ENCODE data around the gene ITGA1. TPM values are rescaled to one million over a fixed set of nuclear protein-coding genes. Genes with fewer than 3 reads are reported as not detected.

ITGA1 gene
- total RNA-seq, 4 donors from 2014 or later = 29.7 to 126 (median 47.1) TPM

DNA sequence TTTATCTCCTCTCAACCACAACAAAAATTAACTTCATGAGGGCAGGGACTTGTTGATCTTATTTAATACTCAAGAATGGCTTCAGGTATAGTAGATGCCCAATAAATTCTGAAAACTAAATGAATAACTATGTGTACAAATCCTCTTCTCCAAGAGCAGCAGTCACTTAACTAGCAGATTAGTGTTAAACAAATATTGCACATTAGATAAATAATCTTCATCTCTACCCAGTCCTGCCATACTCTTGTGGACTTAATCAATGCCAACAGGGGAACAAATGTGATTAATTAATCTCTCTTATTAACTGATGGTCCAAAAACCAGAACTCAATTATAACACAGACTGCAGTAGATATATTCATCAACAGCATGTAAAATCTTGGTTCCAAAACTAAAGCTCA lies 15.0 kb upstream of the ITGA1 start:
- TF ChIP-seq, protein P1, sequence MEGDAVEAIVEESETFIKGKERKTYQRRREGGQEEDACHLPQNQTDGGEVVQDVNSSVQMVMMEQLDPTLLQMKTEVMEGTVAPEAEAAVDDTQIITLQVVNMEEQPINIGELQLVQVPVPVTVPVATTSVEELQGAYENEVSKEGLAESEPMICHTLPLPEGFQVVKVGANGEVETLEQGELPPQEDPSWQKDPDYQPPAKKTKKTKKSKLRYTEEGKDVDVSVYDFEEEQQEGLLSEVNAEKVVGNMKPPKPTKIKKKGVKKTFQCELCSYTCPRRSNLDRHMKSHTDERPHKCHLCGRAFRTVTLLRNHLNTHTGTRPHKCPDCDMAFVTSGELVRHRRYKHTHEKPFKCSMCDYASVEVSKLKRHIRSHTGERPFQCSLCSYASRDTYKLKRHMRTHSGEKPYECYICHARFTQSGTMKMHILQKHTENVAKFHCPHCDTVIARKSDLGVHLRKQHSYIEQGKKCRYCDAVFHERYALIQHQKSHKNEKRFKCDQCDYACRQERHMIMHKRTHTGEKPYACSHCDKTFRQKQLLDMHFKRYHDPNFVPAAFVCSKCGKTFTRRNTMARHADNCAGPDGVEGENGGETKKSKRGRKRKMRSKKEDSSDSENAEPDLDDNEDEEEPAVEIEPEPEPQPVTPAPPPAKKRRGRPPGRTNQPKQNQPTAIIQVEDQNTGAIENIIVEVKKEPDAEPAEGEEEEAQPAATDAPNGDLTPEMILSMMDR (IDR thresholded peaks at IDR 0.05; ENCODE audit: low read depth) = no peak

DNA sequence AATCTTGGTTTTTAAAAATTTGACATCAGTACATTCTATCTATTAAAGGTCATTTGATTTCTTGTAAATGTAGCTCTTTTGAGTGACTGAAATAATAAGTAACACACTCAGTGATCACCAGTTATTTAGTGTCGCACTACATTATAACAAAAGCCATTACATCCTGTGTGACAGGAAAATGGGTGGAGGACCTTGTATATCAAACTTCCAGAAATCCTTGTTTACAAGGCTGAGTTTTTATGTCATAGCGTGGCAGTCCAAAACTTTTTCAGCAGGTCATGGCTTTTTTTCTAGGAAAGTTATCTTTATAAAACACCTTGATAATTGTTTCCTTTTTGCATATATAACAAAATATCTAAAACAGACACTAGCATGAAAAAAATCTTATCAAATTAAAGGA lies 14.4 kb upstream of the ITGA1 start:
- TF ChIP-seq, protein P1 (IDR thresholded peaks at IDR 0.05; ENCODE audit: low read depth) = no peak

DNA sequence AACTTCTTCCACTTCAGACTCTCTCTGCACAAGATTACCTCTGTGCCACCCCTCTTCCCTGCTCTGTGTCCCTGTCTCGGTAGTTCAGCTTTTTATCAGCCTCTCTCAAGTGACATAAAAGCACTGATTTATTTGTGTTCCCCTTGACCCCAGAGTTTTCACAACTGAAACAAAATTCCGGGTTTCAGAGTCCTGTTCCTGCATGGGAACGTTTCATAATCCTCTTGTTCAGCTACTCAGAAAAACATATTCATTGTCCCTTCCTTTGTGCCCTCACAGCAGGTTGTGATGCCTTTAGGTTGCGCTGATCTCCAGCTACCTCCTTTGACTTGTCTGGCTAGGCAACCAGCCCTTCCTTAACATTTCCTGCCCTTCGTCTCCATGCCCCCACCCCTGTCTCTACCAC lies 13.7 kb upstream of the ITGA1 start:
- TF ChIP-seq, protein P1 (IDR thresholded peaks at IDR 0.05; ENCODE audit: low read depth) = no peak

DNA sequence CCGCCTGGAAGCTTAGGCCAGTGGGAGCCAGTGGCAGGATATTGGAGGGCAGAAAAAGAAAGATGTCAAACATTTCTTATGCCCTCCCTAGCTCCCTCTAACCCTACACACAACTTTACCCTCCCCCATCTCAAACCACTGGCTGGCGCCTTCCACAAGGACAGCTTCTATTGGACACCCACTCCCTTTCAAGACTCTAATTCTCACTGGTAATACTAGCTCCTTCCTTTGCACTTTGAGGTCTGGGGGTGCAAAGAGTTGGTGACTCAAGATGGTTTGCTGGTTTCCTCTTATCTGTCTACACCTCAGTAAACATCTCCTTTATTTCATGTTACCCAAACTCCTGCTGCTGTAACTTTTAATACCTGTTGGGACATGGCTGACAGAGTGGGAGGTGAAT lies 11.6 kb upstream of the ITGA1 start:
- TF ChIP-seq, protein P1 (IDR thresholded peaks at IDR 0.05; ENCODE audit: low read depth) = no peak

DNA sequence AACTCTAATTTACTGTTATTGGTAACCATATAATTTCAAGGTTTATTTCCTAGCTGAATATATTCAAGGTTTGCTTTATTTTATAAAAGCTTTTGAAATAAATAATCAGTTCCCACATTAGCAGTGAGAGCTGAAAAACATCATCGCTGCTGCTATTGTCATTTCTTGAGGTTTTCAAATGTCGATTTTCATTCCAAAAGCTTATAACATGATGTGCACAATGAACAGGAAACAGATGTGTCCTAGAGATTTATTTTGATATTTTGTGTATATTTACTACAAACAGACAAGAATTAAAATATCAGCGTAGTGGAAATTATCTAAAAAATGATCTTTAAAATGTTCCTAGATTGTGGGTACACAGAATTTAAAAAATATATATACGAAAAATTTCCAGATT lies 10.5 kb upstream of the ITGA1 start:
- TF ChIP-seq, protein P1 (IDR thresholded peaks at IDR 0.05; ENCODE audit: low read depth) = no peak

DNA sequence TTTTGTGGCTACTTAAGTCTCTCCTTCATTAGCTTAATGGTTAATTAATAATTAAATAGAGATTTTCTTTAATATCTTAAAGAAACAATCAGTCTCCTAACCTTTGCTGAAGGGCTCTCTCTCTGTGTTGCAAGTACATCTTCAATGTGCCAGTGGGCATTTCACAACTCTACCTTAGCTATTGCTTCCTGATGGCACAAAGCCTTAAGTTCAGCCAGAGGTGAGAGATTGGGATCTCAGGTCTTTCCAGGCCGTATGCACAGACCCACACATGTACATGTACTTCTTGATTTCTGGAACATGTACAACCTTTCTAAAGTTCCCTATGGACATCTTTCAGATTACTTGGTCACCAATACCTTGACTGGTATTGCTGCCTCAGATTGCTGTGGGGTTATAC lies 8.9 kb upstream of the ITGA1 start:
- TF ChIP-seq, protein P1 (IDR thresholded peaks at IDR 0.05; ENCODE audit: low read depth) = no peak

DNA sequence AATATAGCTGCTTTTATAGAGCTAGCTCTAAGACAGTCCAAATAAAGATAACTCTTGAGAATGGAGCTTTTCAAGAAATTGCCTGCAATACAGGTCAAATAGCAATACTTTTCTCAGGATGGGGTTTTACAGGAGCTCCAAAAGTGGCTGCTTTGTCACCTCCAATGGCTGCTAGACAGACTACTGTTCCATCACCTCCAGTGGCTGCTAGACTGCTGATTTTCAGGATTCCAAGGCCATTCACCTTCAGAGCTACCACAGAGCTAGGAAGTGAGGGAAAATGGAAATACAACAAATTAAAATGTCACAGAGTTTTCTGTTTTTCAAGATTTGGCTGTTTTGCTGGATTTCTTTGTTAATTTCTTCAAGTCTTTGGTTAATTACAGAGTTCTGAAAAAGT lies 8.5 kb upstream of the ITGA1 start:
- TF ChIP-seq, protein P1 (IDR thresholded peaks at IDR 0.05; ENCODE audit: low read depth) = no peak
